GM21423 (cell line): ENCODE results near the gene TUBG1.
A peak's percentile ranks its signal among the peaks of the same experiment; 100 is the strongest.
"Not testable (repeated sequence)": the region's sequence is repeated elsewhere in the genome, so short reads cannot be mapped to it uniquely, and the experiment has no call there.

Experiments used
- ATAC-seq: cut with Tn5 transposase; IDR thresholded peaks from one replicate; pipeline ENCODE4 v1.9.1; 2021; ENCODE audit warnings: mild to moderate bottlenecking, moderate library complexity; ENCODE audit not compliant: unreplicated experiment

Gene TUBG1

GRCh38 chr17:42578282-42578869 lies 31.1 kb upstream of the TUBG1 start:
- ATAC-seq: peak; percentile 52

- no peak for ATAC-seq
Observed at GRCh38 chr17:42579794-42580551, 29.5 kb upstream of the TUBG1 start.

- ATAC-seq: no peak
Observed at GRCh38 chr17:42581744-42582270, 27.7 kb upstream of the TUBG1 start.

GRCh38 chr17:42584880-42585279 lies 24.6 kb upstream of the TUBG1 start:
- ATAC-seq: no peak

GRCh38 chr17:42585353-42585752 lies 24.1 kb upstream of the TUBG1 start:
- ATAC-seq: no peak

- ATAC-seq: no peak
Observed at GRCh38 chr17:42586514-42587230, 22.8 kb upstream of the TUBG1 start.

- ATAC-seq: no peak
Observed at GRCh38 chr17:42590886-42591285, 18.6 kb upstream of the TUBG1 start.

GRCh38 chr17:42591411-42591810 lies 18.1 kb upstream of the TUBG1 start:
- no peak for ATAC-seq

GRCh38 chr17:42596386-42596785 lies 13.1 kb upstream of the TUBG1 start:
- no peak for ATAC-seq

GRCh38 chr17:42598905-42599304 lies 10.6 kb upstream of the TUBG1 start:
- no peak for ATAC-seq

- ATAC-seq: no peak
Observed at GRCh38 chr17:42603318-42603717, 6.2 kb upstream of the TUBG1 start.

GRCh38 chr17:42607769-42608168 lies 1.7 kb upstream of the TUBG1 start:
- no peak for ATAC-seq

- ATAC-seq: peak; percentile 2
Observed at GRCh38 chr17:42608305-42609181, 940 bp upstream of the TUBG1 start.

GRCh38 chr17:42609814-42610801 lies 625 bp downstream of the TUBG1 start:
- ATAC-seq: not testable (repeated sequence)

GRCh38 chr17:42612013-42612412 lies 2.5 kb downstream of the TUBG1 start:
- no peak for ATAC-seq

- no peak for ATAC-seq
Observed at GRCh38 chr17:42613699-42614295, 4.3 kb downstream of the TUBG1 start.

GRCh38 chr17:42617956-42618431 lies 8.5 kb downstream of the TUBG1 start:
- peak; percentile 6 for ATAC-seq

GRCh38 chr17:42618442-42619150 lies 9.1 kb downstream of the TUBG1 start:
- ATAC-seq: peak; percentile 64
